ENCODE data around the gene RBM14.

GRCh38 chr11:66593650-66594049 is 22.8 kb upstream of the RBM14 start:
- TF ChIP-seq HDAC2 (IDR thresholded peaks at IDR 0.05) (no peak), SUZ12 (IDR thresholded peaks at IDR 0.05; ENCODE audit: unreplicated experiment) (no peak), IRF3 (IDR thresholded peaks at IDR 0.05) (no peak), SMC3 (IDR thresholded peaks at IDR 0.05; ENCODE audit: borderline replicate concordance, low read length) (no peak), MAX (IDR thresholded peaks at IDR 0.05; ENCODE audit: low read depth, low read length) (no peak), TBL1XR1 (IDR thresholded peaks at IDR 0.05; ENCODE audit: low read depth, low read length) (no peak), CHD4 (IDR thresholded peaks at IDR 0.05) (no peak), BCL11A (IDR thresholded peaks at IDR 0.05; ENCODE audit: low read depth, low read length) (no peak), NRF1 (conservative IDR thresholded peaks at IDR 0.05; ENCODE audit: low read depth, low read length) (no peak), CTCF (IDR thresholded peaks at IDR 0.05 in 2 of 3, conservative IDR thresholded peaks at IDR 0.05 in 1 of 3; ENCODE audit: control insufficient read depth in 2 of 3, extremely low read depth in 1 of 3, insufficient read depth in 1 of 3, low read depth in 3 of 3, low read length in 3 of 3) (no peak), POLR2A (IDR thresholded peaks at IDR 0.05; ENCODE audit: low read depth, low read length) (no peak)
- TF ChIP-seq, protein P1, sequence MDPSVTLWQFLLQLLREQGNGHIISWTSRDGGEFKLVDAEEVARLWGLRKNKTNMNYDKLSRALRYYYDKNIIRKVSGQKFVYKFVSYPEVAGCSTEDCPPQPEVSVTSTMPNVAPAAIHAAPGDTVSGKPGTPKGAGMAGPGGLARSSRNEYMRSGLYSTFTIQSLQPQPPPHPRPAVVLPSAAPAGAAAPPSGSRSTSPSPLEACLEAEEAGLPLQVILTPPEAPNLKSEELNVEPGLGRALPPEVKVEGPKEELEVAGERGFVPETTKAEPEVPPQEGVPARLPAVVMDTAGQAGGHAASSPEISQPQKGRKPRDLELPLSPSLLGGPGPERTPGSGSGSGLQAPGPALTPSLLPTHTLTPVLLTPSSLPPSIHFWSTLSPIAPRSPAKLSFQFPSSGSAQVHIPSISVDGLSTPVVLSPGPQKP (IDR thresholded peaks at IDR 0.05; ENCODE audit: low read depth, low read length) = no peak
- TF ChIP-seq, protein P2, sequence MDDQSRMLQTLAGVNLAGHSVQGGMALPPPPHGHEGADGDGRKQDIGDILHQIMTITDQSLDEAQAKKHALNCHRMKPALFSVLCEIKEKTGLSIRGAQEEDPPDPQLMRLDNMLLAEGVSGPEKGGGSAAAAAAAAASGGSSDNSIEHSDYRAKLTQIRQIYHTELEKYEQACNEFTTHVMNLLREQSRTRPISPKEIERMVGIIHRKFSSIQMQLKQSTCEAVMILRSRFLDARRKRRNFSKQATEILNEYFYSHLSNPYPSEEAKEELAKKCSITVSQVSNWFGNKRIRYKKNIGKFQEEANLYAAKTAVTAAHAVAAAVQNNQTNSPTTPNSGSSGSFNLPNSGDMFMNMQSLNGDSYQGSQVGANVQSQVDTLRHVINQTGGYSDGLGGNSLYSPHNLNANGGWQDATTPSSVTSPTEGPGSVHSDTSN (IDR thresholded peaks at IDR 0.05; ENCODE audit: insufficient replicate concordance, low read depth, low read length) = no peak
